GM12874 (cell line): ENCODE results near the gene POFUT2.

ENCODE experiments used
- TF ChIP-seq, protein P1 (sequence below): IDR thresholded peaks from 2 replicates; pipeline ENCODE4 v1.5.1; 2011; ENCODE audit warnings: low read depth, mild to moderate bottlenecking, control low read depth, low read length, moderate library complexity; ENCODE audit not compliant: insufficient read depth

POFUT2 gene

DNA sequence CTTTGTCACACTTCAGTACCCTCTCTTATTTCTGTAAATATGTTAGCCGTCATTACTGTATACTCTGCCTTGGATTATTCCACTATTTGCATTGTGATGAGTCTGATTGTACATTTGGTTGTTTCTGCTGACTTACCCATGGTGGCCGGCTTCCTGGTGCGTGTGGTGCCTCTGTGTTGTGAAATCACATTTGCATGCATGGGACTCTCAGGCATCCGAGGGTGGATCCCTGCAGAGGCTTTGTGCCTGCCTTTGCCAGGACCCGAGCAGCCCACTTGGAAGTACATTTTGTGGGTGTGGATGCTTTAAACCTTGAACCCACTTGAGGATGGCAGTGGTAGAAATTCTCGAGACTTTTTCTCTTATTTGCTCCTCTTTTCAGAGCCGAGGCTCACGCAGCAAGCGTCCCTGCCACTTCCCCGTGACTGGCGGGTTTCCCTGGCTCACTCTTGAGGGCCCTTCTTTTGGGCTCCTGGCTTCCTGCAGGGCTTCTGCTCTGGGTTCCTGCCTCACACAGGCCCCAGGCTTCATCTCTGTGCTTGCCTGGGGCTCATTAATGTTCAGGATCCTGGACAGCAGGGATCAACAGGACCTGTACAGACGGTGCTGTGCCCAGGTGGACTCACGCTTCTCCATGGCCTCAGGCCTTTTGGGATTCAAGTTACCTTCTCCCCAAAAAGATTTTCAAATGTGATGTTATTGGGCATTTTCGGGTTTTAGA, 36.6 kb downstream of the POFUT2 start:
- TF ChIP-seq, protein P1, sequence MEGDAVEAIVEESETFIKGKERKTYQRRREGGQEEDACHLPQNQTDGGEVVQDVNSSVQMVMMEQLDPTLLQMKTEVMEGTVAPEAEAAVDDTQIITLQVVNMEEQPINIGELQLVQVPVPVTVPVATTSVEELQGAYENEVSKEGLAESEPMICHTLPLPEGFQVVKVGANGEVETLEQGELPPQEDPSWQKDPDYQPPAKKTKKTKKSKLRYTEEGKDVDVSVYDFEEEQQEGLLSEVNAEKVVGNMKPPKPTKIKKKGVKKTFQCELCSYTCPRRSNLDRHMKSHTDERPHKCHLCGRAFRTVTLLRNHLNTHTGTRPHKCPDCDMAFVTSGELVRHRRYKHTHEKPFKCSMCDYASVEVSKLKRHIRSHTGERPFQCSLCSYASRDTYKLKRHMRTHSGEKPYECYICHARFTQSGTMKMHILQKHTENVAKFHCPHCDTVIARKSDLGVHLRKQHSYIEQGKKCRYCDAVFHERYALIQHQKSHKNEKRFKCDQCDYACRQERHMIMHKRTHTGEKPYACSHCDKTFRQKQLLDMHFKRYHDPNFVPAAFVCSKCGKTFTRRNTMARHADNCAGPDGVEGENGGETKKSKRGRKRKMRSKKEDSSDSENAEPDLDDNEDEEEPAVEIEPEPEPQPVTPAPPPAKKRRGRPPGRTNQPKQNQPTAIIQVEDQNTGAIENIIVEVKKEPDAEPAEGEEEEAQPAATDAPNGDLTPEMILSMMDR = no peak

- TF ChIP-seq, protein P1 = no peak
Observed at GRCh38 chr21:45250272-45250671, 37.4 kb downstream of the POFUT2 start.

DNA sequence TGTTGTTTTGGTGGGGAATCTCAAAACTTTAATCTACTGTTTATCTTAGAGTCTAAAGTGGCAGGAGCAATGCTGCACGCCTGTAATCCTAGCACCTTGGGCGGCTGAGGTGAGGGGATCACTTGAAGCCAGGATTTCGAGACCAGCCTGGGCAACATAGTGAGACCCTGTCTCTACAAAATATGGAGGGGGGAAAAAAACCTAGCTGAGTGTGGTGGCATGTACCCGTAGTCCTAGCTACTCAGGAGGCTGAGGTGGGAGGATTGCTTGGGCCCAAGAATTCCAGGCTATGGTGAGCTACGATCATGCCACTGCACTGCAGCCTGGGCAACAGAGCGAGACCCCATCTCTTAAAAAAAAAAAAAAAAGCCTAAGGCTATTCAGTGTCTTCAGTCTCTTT, 38.1 kb downstream of the POFUT2 start:
- TF ChIP-seq, protein P1 = no peak

- TF ChIP-seq, protein P1 = no peak
Observed at GRCh38 chr21:45248893-45249381, 38.8 kb downstream of the POFUT2 start.

DNA sequence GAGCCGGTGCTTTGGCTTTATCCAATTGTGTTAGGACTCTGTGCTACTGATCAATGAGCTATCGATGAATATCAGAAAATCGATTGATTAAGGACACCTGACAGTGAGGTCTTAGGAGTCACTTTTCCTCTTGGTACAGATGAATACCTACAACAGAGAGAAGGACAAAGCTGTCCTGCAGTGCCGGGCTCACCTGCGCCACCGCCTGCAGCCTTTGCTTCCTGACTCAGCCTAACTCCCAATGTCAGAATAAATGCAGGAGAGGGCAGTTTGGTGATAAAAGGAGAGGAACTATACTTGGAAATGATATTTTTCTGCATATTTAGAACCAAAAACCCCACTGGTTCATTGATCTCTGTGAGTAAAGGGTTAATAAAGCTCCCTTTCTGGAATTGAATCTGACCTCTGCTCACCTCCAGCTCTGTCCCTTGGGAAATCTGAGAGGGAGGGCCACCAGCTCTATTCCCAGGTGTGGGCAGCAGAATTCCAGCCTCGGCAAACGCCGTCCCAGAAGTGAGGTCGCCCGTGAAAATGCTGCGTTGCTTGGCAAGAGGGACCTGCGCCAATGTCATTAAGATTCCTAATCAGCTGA, 39.3 kb downstream of the POFUT2 start:
- TF ChIP-seq, protein P1 = no peak

- TF ChIP-seq, protein P1 = no peak
Observed at GRCh38 chr21:45246386-45247320, 41.0 kb downstream of the POFUT2 start.

DNA sequence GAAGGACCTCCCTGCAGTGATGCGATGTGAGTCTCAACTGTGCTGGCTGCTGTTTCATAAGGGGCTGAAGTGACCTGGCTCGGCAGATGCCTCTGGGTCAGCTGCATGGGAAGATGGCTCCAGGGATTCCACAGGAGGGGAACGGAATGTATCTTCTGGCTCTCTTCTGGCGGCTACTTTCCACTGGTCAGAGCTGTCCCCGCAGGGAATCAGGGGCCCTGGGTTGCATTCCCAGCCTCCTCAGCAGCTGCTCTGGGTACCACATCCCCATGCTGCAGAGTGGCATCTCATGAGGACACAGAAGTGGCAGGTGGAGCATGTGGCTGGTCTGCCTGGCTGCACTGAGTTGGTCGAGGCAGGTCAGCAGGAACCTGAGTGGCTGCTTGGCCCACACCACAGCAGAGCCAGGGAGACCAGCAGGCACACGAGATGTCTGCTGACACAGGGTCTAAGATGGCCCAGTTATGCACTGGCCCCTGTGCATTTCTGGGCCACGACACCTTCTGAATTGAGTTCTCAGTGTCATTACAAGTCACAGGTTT, 42.8 kb downstream of the POFUT2 start:
- TF ChIP-seq, protein P1 = no peak
